ENCODE results near the gene SKIDA1. TPM values are rescaled to one million over a fixed set of nuclear protein-coding genes. Genes with fewer than 3 reads are reported as not detected.

SKIDA1 gene
- polyA plus RNA-seq, 6 donors from 2014 or later = not detected

- H3K4me3 Mint-ChIP-seq = peak overlapping the region; percentile 83 to 94 (median 92)
- H3K9me3 Mint-ChIP-seq = peaks cover 0 to 5% (median 1%) of the 10 kb centered on the region in 7 donors
- H3K4me1 Mint-ChIP-seq = peaks cover 27 to 35% (median 27%) of the 10 kb centered on the region in 3 donors
- peaks cover 0 to 18% of the 10 kb centered on the region in 2 donors for H3K36me3 Mint-ChIP-seq
- H3K27ac Mint-ChIP-seq = peak overlapping the region; percentile 63 to 97 (median 93)
- ATAC-seq (ENCODE audit: low read depth in 2 of 2) (peak; percentile 28 to 30), DNase-seq (peak; percentile 25)
- H3K27me3 Mint-ChIP-seq = peaks cover 34 to 47% (median 42%) of the 10 kb centered on the region in 3 donors
Measured at GRCh38 chr10:21526860-21527597, 1.5 kb upstream of the SKIDA1 start.

- DNase-seq = peak; percentile 27
- Mint-ChIP-seq H3K27ac (peak overlapping the region; percentile 61 to 97 (median 92)), H3K36me3 (peaks cover 0 to 18% of the 10 kb centered on the region in 2 donors), H3K27me3 (peaks cover 39 to 51% (median 47%) of the 10 kb centered on the region in 3 donors), H3K4me1 (peaks cover 27 to 35% (median 27%) of the 10 kb centered on the region in 3 donors), H3K9me3 (peaks cover 0 to 5% (median 1%) of the 10 kb centered on the region in 7 donors), H3K4me3 (peak overlapping the region; percentile 83 to 94 (median 92))
- ATAC-seq (ENCODE audit: low read depth in 2 of 2) = peak; percentile 36 to 48
Measured at GRCh38 chr10:21526188-21526859, 842 bp upstream of the SKIDA1 start.

GRCh38 chr10:21524526-21525366 is 736 bp downstream of the SKIDA1 start:
- Mint-ChIP-seq H3K36me3 (peaks cover 0 to 18% of the 10 kb centered on the region in 2 donors), H3K27ac (peak overlapping the region in 5 of 6 donors; percentile 73 to 95 (median 94)), H3K4me3 (peak overlapping the region; percentile 84 to 98 (median 93)), H3K4me1 (peaks cover 34 to 45% (median 35%) of the 10 kb centered on the region in 3 donors), H3K9me3 (peaks cover 0 to 8% (median 1%) of the 10 kb centered on the region in 7 donors), H3K27me3 (peaks cover 54 to 67% (median 62%) of the 10 kb centered on the region in 3 donors)
- DNase-seq (peak; percentile 15), ATAC-seq (ENCODE audit: low read depth in 2 of 2) (no peak)

- Mint-ChIP-seq H3K36me3 (peaks cover 0 to 18% of the 10 kb centered on the region in 2 donors), H3K4me1 (peaks cover 35 to 45% (median 39%) of the 10 kb centered on the region in 3 donors), H3K27me3 (peaks cover 56 to 63% (median 62%) of the 10 kb centered on the region in 3 donors), H3K27ac (no peak overlapping the region), H3K9me3 (peaks cover 0 to 8% (median 1%) of the 10 kb centered on the region in 7 donors), H3K4me3 (peak overlapping the region in 2 of 8 donors; percentile 91 to 93)
- ATAC-seq (ENCODE audit: low read depth in 2 of 2) (no peak), DNase-seq (no peak)
Measured at GRCh38 chr10:21524131-21524525, 1.4 kb downstream of the SKIDA1 start.

- peaks cover 0 to 8% (median 1%) of the 10 kb centered on the region in 7 donors for H3K9me3 Mint-ChIP-seq
- H3K4me3 Mint-ChIP-seq = peak overlapping the region in 4 of 8 donors; percentile 5 to 78 (median 28)
- peaks cover 35 to 45% (median 45%) of the 10 kb centered on the region in 3 donors for H3K4me1 Mint-ChIP-seq
- ATAC-seq (ENCODE audit: low read depth in 2 of 2) (no peak), DNase-seq (no peak)
- H3K27ac Mint-ChIP-seq = peak overlapping the region in 2 of 6 donors; percentile 34 to 90
- peaks cover 0 to 18% of the 10 kb centered on the region in 2 donors for H3K36me3 Mint-ChIP-seq
- peaks cover 59 to 64% (median 62%) of the 10 kb centered on the region in 3 donors for H3K27me3 Mint-ChIP-seq
Measured at GRCh38 chr10:21523557-21524008, 1.9 kb downstream of the SKIDA1 start.

- H3K36me3 Mint-ChIP-seq = peaks cover 0 to 18% of the 10 kb centered on the region in 2 donors
- H3K27me3 Mint-ChIP-seq = peaks cover 59 to 71% (median 70%) of the 10 kb centered on the region in 3 donors
- H3K4me1 Mint-ChIP-seq = peaks cover 41 to 53% (median 52%) of the 10 kb centered on the region in 3 donors
- peaks cover 0 to 15% (median 0%) of the 10 kb centered on the region in 7 donors for H3K9me3 Mint-ChIP-seq
- ATAC-seq (ENCODE audit: low read depth in 2 of 2) (no peak), DNase-seq (no peak)
- H3K4me3 Mint-ChIP-seq = peak overlapping the region in 1 of 8 donors; percentile 78
- peak overlapping the region in 1 of 6 donors; percentile 42 for H3K27ac Mint-ChIP-seq
Measured at GRCh38 chr10:21522631-21523406, 2.7 kb downstream of the SKIDA1 start.

- no peak overlapping the region for H3K27ac Mint-ChIP-seq
- H3K27me3 Mint-ChIP-seq = peaks cover 63 to 73% (median 71%) of the 10 kb centered on the region in 3 donors
- H3K4me1 Mint-ChIP-seq = peaks cover 43 to 53% (median 50%) of the 10 kb centered on the region in 3 donors
Measured at GRCh38 chr10:21521751-21522533, 3.5 kb downstream of the SKIDA1 start.

GRCh38 chr10:21520949-21521348 is 4.5 kb downstream of the SKIDA1 start:
- peak overlapping the region in 2 of 8 donors; percentile 13 to 86 for H3K4me3 Mint-ChIP-seq
- H3K27ac Mint-ChIP-seq = peak overlapping the region in 3 of 6 donors; percentile 18 to 91 (median 34)
- H3K9me3 Mint-ChIP-seq = peaks cover 0 to 19% (median 0%) of the 10 kb centered on the region in 7 donors
- H3K36me3 Mint-ChIP-seq = peaks cover 0 to 11% of the 10 kb centered on the region in 2 donors
- peaks cover 60 to 70% (median 68%) of the 10 kb centered on the region in 3 donors for H3K27me3 Mint-ChIP-seq
- peaks cover 36 to 54% (median 47%) of the 10 kb centered on the region in 3 donors for H3K4me1 Mint-ChIP-seq
- ATAC-seq (ENCODE audit: low read depth in 2 of 2) (no peak), DNase-seq (no peak)

More at GRCh38 chr10:21521751-21522533, 3.5 kb downstream of the SKIDA1 start:
- H3K4me3 Mint-ChIP-seq = peak overlapping the region in 1 of 8 donors; percentile 43
- no peak for DNase-seq
- H3K36me3 Mint-ChIP-seq = peaks cover 0 to 16% of the 10 kb centered on the region in 2 donors
- peaks cover 0 to 19% (median 0%) of the 10 kb centered on the region in 7 donors for H3K9me3 Mint-ChIP-seq
- no peak for ATAC-seq (ENCODE audit: low read depth in 2 of 2)

- Mint-ChIP-seq H3K36me3 (peaks cover 0 to 8% of the 10 kb centered on the region in 2 donors), H3K9me3 (peaks cover 0 to 19% (median 0%) of the 10 kb centered on the region in 7 donors), H3K4me3 (peak overlapping the region in 2 of 8 donors; percentile 12 to 86), H3K27me3 (peaks cover 63 to 72% (median 69%) of the 10 kb centered on the region in 3 donors), H3K4me1 (peaks cover 36 to 54% (median 44%) of the 10 kb centered on the region in 3 donors), H3K27ac (peak overlapping the region in 4 of 6 donors; percentile 15 to 91 (median 61))
- no peak for DNase-seq
- no peak for ATAC-seq (ENCODE audit: low read depth in 2 of 2)
Measured at GRCh38 chr10:21520509-21520908, 5.0 kb downstream of the SKIDA1 start.

GRCh38 chr10:21519941-21520436 is 5.5 kb downstream of the SKIDA1 start:
- ATAC-seq (ENCODE audit: low read depth in 2 of 2) (peak in 1 of 2 donors; percentile 32), DNase-seq (no peak)
- H3K4me1 Mint-ChIP-seq = peaks cover 31 to 49% (median 39%) of the 10 kb centered on the region in 3 donors
- H3K9me3 Mint-ChIP-seq = peaks cover 0 to 19% (median 0%) of the 10 kb centered on the region in 7 donors
- H3K27ac Mint-ChIP-seq = peak overlapping the region in 4 of 6 donors; percentile 33 to 96 (median 58)
- peaks cover 0 to 3% of the 10 kb centered on the region in 2 donors for H3K36me3 Mint-ChIP-seq
- H3K4me3 Mint-ChIP-seq = peak overlapping the region in 7 of 8 donors; percentile 12 to 86 (median 26)
- peaks cover 62 to 72% (median 69%) of the 10 kb centered on the region in 3 donors for H3K27me3 Mint-ChIP-seq

All from naive B cell (primary cell).